SU-DHL-6 (cell line): ENCODE measurements around the gene COX11.

Experiments
- CTCF ChIP-seq: fragments of 200-600 bp; sonication (generic); IDR thresholded peaks from one replicate; pipeline ENCODE4 v1.5.1; 2017; ENCODE audit warnings: antibody characterized with exemption, mild to moderate bottlenecking, low read length, moderate library complexity; ENCODE audit not compliant: insufficient read depth, poor library complexity, severe bottlenecking
- EZH2phosphoT487 ChIP-seq: fragments of 200-600 bp; sonication (generic), shearing (Covaris generic); conservative IDR thresholded peaks from 2 replicates; pipeline ENCODE4 v1.6.1; 2018; ENCODE audit warnings: mild to moderate bottlenecking, antibody characterized with exemption, low read length, moderate library complexity, mixed read lengths

GRCh38 chr17:54933921-54934320, 34.5 kb downstream of the COX11 start:
- TF ChIP-seq CTCF (no peak), EZH2phosphoT487 (no peak)
